IMR-90 (cell line): ENCODE measurements around the gene ST6GALNAC4. TPM values are rescaled to one million over a fixed set of nuclear protein-coding genes. Genes with fewer than 3 reads are reported as not detected.

Source experiments
- ATAC-seq: fragments of 200-7000 bp; cut with Tn5 transposase; 2 replicates; pipeline ENCODE4 v1.9.1; 2020; ENCODE audit warnings: low read depth, mild to moderate bottlenecking, moderate library complexity
- BruUV-seq: library from RNA; stranded (reverse); fragments of 400-500 nt; replicated peaks from 2 replicates; lab custom pipeline; 2021; lab: Mats Ljungman, UMichigan
- CTCF ChIA-PET: fragments of 300-600 bp; formaldehyde crosslinking; extraction: SDS; loops from one replicate; lab custom pipeline; 2021; ENCODE audit warnings: antibody characterized with exemption; lab: Yijun Ruan, JAX
- POLR2A ChIA-PET: fragments of 300-600 bp; sonication (Branson Sonifier 250); formaldehyde crosslinking; loops from one replicate; lab custom pipeline; 2022; ENCODE audit warnings: antibody characterized with exemption; ENCODE audit not compliant: unreplicated experiment; lab: Charles Lee
- DNase-seq: peaks from one replicate; pipeline ENCODE4 v3.0.0; 2013
- H2AFZ ChIP-seq: replicated peaks from 2 replicates; pipeline ENCODE3; 2013; ENCODE audit warnings: low read length, mild to moderate bottlenecking; ENCODE audit not compliant: poor library complexity
- H2AK5ac ChIP-seq: 2 replicates; pipeline ENCODE4 v1.6.1; 2013; ENCODE audit warnings: low read depth, low read length, inconsistent platforms
- H2AK9ac ChIP-seq: replicated peaks from 2 replicates; pipeline ENCODE3; 2013; ENCODE audit warnings: mild to moderate bottlenecking, low read depth, low read length, moderate library complexity; ENCODE audit not compliant: poor library complexity
- H2BK120ac ChIP-seq: 2 replicates; pipeline ENCODE4 v1.6.1; 2013; ENCODE audit warnings: low read depth, low read length, inconsistent platforms
- H2BK15ac ChIP-seq: 3 replicates; pipeline ENCODE4 v1.6.1; 2013; ENCODE audit warnings: low read depth, low read length, inconsistent platforms
- H2BK20ac ChIP-seq: 2 replicates; pipeline ENCODE4 v1.6.1; 2013; ENCODE audit warnings: low read depth, mild to moderate bottlenecking, inconsistent platforms, low read length, moderate library complexity
- H2BK5ac ChIP-seq: 2 replicates; pipeline ENCODE4 v1.6.1; 2013; ENCODE audit warnings: mild to moderate bottlenecking, low read depth, low read length, inconsistent platforms; ENCODE audit not compliant: poor library complexity, severe bottlenecking
- H3K14ac ChIP-seq: replicated peaks from 2 replicates; pipeline ENCODE4 v1.6.1; 2013; ENCODE audit warnings: low read depth, low read length, inconsistent platforms
- H3K18ac ChIP-seq: 2 replicates; pipeline ENCODE4 v1.6.1; 2013; ENCODE audit warnings: low read depth, low read length, control low read depth
- H3K23ac ChIP-seq: 2 replicates; pipeline ENCODE4 v1.6.1; 2013; ENCODE audit warnings: low read depth, low read length, inconsistent platforms
- H3K27ac ChIP-seq: 2 replicates; pipeline ENCODE4 v1.5.1; 2013; ENCODE audit warnings: mild to moderate bottlenecking, control low read depth, low read length; ENCODE audit not compliant: insufficient read depth
- H3K27me3 ChIP-seq: 2 replicates; pipeline ENCODE4 v1.6.1; 2013; ENCODE audit warnings: low read length; ENCODE audit not compliant: control insufficient read depth, insufficient read depth
- H3K36me3 ChIP-seq: 2 replicates; pipeline ENCODE4 v1.6.1; 2013; ENCODE audit warnings: low read length, mixed read lengths; ENCODE audit not compliant: control insufficient read depth, insufficient read depth
- H3K4ac ChIP-seq: 2 replicates; pipeline ENCODE4 v1.6.1; 2013; ENCODE audit warnings: low read depth, low read length, inconsistent platforms
- H3K4me1 ChIP-seq: 2 replicates; pipeline ENCODE4 v1.6.1; 2013; ENCODE audit warnings: low read length, mixed read lengths; ENCODE audit not compliant: control insufficient read depth, insufficient read depth
- H3K4me2 ChIP-seq: 2 replicates; pipeline ENCODE4 v1.6.1; 2013; ENCODE audit warnings: low read depth, mild to moderate bottlenecking, control low read depth, low read length, moderate library complexity
- H3K4me3 ChIP-seq: 2 replicates; pipeline ENCODE4 v1.5.1; 2013; ENCODE audit warnings: low read depth, mild to moderate bottlenecking, control low read depth, low read length, moderate library complexity; ENCODE audit not compliant: insufficient read depth
- H3K56ac ChIP-seq: 2 replicates; pipeline ENCODE4 v1.6.1; 2013; ENCODE audit warnings: low read length, inconsistent platforms; ENCODE audit not compliant: insufficient read depth; ENCODE audit errors: extremely low read depth
- H3K79me1 ChIP-seq, 2 experiments: 2 replicates each; pipeline ENCODE4 v1.6.1; 2013; ENCODE audit warnings: low read length in 2 of 2, inconsistent platforms in 1 of 2, low read depth in 1 of 2
- H3K9ac ChIP-seq: 2 replicates; pipeline ENCODE4 v1.6.1; 2013; ENCODE audit warnings: low read depth, low read length, control low read depth
- H3K9me1 ChIP-seq: 2 replicates; pipeline ENCODE4 v1.6.1; 2013; ENCODE audit warnings: low read length, inconsistent platforms; ENCODE audit not compliant: insufficient read depth
- H3K9me3 ChIP-seq: 2 replicates; pipeline ENCODE4 v1.6.1; 2013; ENCODE audit warnings: low read length; ENCODE audit not compliant: control insufficient read depth, insufficient read depth
- H4K20me1 ChIP-seq: 2 replicates; pipeline ENCODE4 v1.6.1; 2013; ENCODE audit warnings: low read length, inconsistent platforms; ENCODE audit not compliant: insufficient read depth
- H4K5ac ChIP-seq: 2 replicates; pipeline ENCODE4 v1.6.1; 2013; ENCODE audit warnings: mild to moderate bottlenecking, low read depth, low read length, control low read depth
- H4K8ac ChIP-seq, 2 experiments: 2 replicates each; pipeline ENCODE4 v1.6.1; 2013; ENCODE audit warnings: low read depth in 2 of 2, low read length in 2 of 2, control low read depth in 1 of 2, inconsistent platforms in 1 of 2
- H4K91ac ChIP-seq: 2 replicates; pipeline ENCODE4 v1.6.1; 2013; ENCODE audit warnings: low read depth, low read length, inconsistent platforms; ENCODE audit not compliant: insufficient read depth
- CHD1 ChIP-seq: IDR thresholded peaks from 2 replicates; pipeline ENCODE4 v1.6.1; 2012; ENCODE audit warnings: low read depth, low read length, improper control_type of control experiment
- CTCF ChIP-seq: conservative IDR thresholded peaks from 2 replicates; pipeline ENCODE4 v1.5.1; 2012; ENCODE audit warnings: mild to moderate bottlenecking, low read depth, low read length, improper control_type of control experiment
- MAFK ChIP-seq: IDR thresholded peaks from 2 replicates; pipeline ENCODE4 v1.6.1; 2012; ENCODE audit warnings: low read depth, low read length, improper control_type of control experiment
- USF2 ChIP-seq: fragments of 150-350 bp; IDR thresholded peaks from 2 replicates; pipeline ENCODE4 v1.6.1; 2017; ENCODE audit warnings: mild to moderate bottlenecking, antibody characterized with exemption, low read length, low read depth
- WGBS, 2 experiments: methylation state at CpG; one replicate each; pipeline versions ENCODE4 v1.1.5 to v1.1.7; 2013; ENCODE audit warnings: missing lambda C conversion rate in 2 of 2; ENCODE audit not compliant: insufficient read length in 1 of 2; ENCODE audit errors: extremely low coverage in 2 of 2; 5-methylcytosine and 5-hydroxymethylcytosine counted together
- dilution Hi-C: fragments of 300-500 bp; cut with HindIII; formaldehyde crosslinking; loops from one replicate; pipeline ENCODE4 v1.14.3; 2018; ENCODE audit warnings: low sequenced_read_pairs; ENCODE audit not compliant: unreplicated experiment
- in situ Hi-C: fragments of 300-500 bp; cut with MboI; formaldehyde crosslinking; loops from 3 replicates; pipeline ENCODE4 v1.14.3; 2019; ENCODE audit warnings: low sequenced_read_pairs, inconsistent platforms, mixed read lengths
- intact Hi-C: fragments of 100-400 bp; cut with micrococcal nuclease; formaldehyde crosslinking; loops from 2 replicates; pipeline ENCODE4 v1.10.0; 2022
- polyA plus RNA-seq, 3 experiments: library from polyadenylated mRNA; depleted of rRNA; stranded (reverse); fragments of >200 nt; gene quantifications; 2 replicates each; pipeline ENCODE4 v1.2.3, GENCODE V29; 2012; ENCODE audit warnings: low replicate concordance in 1 of 3
- total RNA-seq: library from RNA; depleted of rRNA; stranded (reverse); fragments of >200 nt; gene quantifications from 2 replicates; pipeline ENCODE4 v1.2.3, GENCODE V29; 2012

Gene ST6GALNAC4
- total and polyA plus RNA-seq, 2 of the 4 experiments (the other 2 are of a cell fraction), result 12.5 to 32.9 TPM

GRCh38 chr9:127913682-127914081, 3.2 kb downstream of the ST6GALNAC4 start:
- 99% methylated on average over 9 of the region's 11 CpGs; no CpG with 5 or more reads in 1 of the 2 experiments for WGBS, 2 experiments
- dilution Hi-C loops, result no loop called here
- CTCF ChIA-PET, result no interaction called here

More at GRCh38 chr9:127913682-127914081, 3.2 kb downstream of the ST6GALNAC4 start:
- no peak overlapping the region for H2BK120ac ChIP-seq
- H3K9me1 ChIP-seq, result peaks cover 9% of the 10 kb centered on the region
- in situ Hi-C loops, result no loop called here
- no peak overlapping the region for H4K91ac ChIP-seq
- no peak overlapping the region for H3K56ac ChIP-seq
- no peaks in the 10 kb centered on the region for H3K27me3 ChIP-seq
- no peak overlapping the region for H3K4me2 ChIP-seq
- POLR2A ChIA-PET, result no interaction called here
- DNase-seq (no peak), ATAC-seq (no peak)
- 0 out of 2 replicates have a peak, but pooled peaks cover 4% of the 10 kb centered on the region for H4K20me1 ChIP-seq
- TF ChIP-seq CHD1 (no peak), USF2 (no peak), MAFK (no peak), CTCF (no peak)
- no peak overlapping the region for H3K14ac ChIP-seq
- no peak overlapping the region for H3K18ac ChIP-seq
- H3K4me1 ChIP-seq, result peaks cover 21% of the 10 kb centered on the region
- H3K36me3 ChIP-seq, result peaks cover 26% of the 10 kb centered on the region
- peaks cover 4 to 36% of the 10 kb centered on the region in 2 experiments for H3K79me1 ChIP-seq
- no peak overlapping the region for H2BK15ac ChIP-seq
- H3K9ac ChIP-seq, result no peak overlapping the region
- no peak overlapping the region for H3K27ac ChIP-seq
- intact Hi-C loops, result loop anchor here (10.0 kb wide), 1 partner anchor 299 kb away; the partner anchor contains the start of gene STXBP1
- H2AK9ac ChIP-seq, result no peak overlapping the region
- BruUV-seq, result no TSS peak
- no peaks in the 10 kb centered on the region for H3K9me3 ChIP-seq
- H3K4ac ChIP-seq, result no peak overlapping the region
- no peak overlapping the region for H4K5ac ChIP-seq
- H3K4me3 ChIP-seq, result no peak overlapping the region
- H2BK20ac ChIP-seq, result no peak overlapping the region
- H2BK5ac ChIP-seq, result no peak overlapping the region
- no peak overlapping the region; the same call in 1 of the 2 replicates for H2AK5ac ChIP-seq
- no peak overlapping the region for H3K23ac ChIP-seq
- no peak overlapping the region for H2AFZ ChIP-seq
- H4K8ac ChIP-seq, result no peak overlapping the region
